ENCODE measurements around the gene PLA2G12A. TPM values are rescaled to one million over a fixed set of nuclear protein-coding genes. Genes with fewer than 3 reads are reported as not detected.
A peak's percentile ranks its signal among the peaks of the same experiment; 100 is the strongest.

PLA2G12A gene
- polyA plus RNA-seq, 3 donors = 23.8 to 44.6 (median 34.1) TPM

DNA sequence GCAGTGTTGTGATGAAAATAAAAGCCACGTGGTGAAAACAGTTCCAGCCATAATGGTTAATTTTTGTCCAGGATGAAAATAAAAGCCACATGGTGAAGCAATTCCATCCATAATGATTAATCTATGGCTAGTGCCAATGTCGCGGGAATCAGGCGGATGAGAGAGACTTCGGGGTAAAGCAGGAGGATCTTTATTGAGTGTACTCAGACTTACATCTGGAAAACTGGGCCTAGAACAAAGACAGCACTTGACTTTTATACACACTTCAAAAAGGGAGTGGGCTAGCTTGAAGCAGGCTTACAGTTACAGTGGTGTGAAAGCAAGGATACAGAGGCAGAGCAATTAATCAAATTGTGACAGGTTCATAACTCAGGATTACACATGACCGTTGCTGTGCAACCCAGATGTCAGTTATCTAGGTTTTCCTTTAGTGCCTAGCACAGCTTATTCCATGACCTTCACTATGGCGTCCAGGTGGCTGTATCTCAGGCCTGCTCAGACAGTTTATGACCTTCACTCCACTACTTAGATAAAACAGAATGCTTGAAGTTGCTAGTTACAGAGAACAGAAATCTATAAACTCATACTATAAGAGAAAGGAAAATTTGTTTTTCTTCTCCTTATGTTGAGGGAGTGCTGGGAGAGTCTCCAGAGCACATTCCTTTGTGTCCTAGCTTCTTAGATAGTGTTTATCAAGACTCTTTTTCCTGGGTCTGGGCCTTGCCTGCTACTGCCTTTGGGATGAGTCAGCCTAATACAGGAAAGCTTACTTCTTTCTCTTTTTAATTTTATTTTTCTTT, 5.9 kb upstream of the PLA2G12A start:
- DNase-seq = no peak

DNA sequence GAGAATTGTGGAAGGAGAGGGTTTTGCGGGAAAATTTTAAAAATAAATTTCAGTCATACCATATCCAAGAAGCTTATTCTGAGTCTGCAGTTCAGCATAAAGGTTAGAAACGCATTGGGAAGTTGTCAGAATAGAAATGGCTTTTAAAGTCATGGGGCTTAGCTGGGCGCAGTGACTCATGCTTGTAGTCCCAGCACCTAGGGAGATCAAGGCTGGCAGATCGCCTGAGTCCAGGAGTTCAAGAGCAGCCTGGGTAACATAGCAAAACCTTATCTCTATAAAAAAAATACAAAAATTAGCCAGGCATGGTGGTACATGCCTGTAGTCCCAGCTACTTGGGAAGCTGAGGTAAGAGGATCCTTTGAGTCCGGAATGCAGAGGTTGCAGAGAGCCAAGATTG, 3.9 kb upstream of the PLA2G12A start:
- no peak for DNase-seq

DNA sequence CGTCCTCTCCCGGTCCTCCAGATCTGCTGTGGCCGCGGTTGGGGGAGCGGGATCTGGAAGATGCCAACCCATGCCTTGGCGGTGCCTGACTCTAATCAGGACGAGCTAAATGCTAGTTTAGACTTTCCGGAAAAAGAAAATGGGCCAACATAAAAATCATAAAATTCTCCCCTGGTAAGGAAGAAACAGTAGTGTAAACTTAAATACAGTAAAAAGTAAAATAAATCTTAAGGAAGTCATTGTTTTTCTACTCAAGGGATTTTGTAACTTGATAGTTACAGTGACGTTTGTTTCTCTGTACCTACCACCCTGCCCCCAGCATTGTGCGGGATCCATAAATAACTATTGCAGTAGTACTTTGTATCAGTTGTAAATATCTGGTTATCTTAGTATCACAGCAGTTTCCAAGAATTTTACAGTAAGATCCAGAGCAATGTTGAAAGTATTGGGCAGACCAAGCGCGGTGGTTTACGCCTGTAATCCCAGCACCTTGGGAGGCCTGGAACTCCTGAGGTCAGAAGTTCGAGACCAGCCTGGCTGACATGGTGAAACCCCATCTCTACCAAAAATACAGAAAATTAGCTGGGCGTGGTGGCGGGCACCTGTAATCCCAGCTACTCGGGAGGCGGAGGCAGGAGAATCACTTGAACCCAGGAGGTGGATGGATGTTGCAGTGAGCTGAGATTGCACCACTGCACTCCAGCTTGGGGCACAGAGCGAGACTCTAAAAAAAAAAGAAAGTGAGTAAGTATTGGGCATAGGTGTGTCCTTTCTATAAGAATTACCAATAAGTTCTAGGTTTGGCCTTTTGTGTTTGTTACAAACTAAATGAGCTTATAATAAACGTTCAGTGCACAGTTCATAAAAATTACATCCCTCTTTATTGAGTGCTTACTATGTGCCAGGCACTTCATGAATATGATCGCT, 1.0 kb upstream of the PLA2G12A start:
- DNase-seq = no peak

DNA sequence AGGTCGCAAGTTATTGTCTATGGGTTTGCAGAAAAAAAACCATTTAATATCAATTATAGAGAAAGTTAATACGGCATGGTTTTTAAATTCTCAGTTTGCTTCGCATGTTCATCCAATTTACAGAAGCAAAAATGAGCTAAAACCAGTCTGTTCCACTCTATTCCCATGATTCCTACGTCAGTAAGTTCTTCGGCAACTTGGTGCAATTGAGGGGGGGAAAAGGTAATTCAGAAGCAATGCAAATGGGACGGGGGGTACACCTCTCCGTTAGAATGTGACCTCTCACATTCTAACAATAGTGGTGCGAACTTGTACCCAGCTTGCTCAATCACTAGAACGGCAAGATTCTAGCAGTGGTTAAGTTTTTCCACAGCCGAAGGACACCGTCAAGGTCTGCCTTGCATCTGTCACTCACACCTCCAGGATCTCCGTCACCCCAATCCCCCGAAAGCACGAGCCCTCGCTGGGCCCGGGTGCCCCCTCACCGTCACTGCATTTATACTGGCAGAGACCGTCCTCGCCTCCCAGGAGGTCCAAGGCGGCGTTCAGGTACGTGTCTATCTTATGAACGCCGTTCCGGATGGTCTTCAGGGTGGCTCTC, 653 bp downstream of the PLA2G12A start:
- DNase-seq = peak; percentile 27

DNA sequence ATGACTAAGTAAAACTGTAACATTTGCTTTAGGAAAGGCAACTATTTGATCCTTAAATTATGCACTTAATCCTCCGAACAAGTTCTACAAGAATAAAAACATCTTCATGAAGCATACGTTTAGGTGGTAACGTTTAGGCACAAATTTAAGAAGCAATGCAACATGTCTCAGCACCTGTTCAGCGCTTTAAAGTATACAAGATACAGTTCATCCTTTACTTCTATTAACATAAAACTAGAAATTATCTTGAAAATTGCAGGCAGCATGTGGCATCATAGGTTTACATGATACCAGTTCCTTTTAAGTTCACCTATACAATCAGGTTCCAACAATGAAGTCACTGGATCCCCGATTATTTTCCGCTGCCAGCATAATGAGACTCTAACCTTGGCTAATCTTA, 1.5 kb downstream of the PLA2G12A start:
- no peak for DNase-seq

DNA sequence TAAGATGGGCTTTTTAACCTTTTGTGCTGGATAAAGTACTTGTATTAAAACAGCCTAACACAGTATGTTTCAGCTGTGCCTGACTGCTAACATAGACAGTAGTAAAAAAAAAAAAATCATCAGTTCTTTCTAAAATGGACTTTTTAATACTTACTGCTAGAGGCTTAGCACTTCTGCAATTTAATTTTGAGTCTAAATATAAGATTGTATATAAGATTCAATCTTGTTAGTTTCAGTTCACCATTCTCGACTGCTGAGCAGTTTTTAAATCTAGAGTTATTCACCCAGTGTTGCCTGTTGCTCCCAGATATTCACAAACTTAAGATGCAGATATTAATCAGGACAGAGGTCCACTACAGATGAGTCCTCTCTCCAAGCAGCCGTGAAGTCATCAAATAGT, 6.8 kb downstream of the PLA2G12A start:
- no peak for DNase-seq

DNA sequence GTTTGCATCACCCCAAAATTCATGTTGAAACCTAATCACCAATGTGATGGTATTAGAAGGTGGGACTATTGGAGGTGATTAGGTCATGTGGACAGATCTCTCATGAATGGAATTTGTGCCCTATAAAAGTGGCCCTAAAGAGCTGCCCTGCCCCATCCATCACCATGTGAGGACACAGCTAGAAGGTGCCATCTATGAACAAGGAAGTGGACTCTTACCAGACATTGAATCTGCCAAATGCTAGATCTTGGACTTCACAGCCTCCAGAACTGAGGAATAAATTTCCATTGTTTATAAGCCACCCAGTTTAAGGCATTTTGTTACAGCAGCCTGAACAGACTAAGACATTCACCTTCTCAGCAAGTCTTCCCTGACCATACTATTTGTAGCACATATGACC, 7.5 kb downstream of the PLA2G12A start:
- no peak for DNase-seq

DNA sequence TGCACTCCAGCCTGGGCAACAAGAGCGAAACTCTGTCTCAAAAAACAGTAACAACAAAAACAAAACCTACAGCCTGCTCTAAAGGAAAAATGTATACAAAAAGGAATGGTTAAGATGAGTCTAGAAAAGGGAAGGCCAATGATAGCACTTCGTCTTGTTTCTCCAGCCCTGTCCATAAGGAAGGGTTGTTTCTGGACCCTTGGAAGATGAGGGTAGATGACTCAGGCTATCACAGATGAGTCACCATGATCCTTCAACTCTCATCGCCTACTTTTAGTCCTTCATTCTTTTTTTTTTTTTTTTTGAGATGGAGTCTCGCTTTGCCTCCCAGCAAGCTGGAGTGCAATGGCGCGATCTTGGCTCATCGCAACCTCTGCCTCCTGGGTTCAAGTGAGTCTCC, 8.8 kb downstream of the PLA2G12A start:
- DNase-seq = no peak

DNA sequence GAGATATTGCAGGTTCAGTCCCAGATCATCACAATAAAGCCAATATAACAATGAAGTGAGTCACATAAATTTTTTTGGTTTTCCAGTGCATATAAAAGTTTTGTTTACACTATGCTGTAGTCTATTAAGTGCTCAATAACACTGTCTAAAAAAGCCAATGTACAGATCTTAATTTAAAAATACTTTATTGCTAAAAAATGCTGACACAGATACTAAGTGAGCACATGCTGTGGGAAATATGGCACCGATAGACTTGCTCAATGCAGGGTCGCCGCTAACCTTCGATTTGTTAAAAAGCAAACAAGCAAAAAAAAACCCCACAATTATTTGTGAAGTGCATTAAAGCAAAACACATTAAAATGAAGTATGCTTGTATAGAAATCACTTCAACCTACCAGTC, 10.3 kb downstream of the PLA2G12A start:
- no peak for DNase-seq

DNA sequence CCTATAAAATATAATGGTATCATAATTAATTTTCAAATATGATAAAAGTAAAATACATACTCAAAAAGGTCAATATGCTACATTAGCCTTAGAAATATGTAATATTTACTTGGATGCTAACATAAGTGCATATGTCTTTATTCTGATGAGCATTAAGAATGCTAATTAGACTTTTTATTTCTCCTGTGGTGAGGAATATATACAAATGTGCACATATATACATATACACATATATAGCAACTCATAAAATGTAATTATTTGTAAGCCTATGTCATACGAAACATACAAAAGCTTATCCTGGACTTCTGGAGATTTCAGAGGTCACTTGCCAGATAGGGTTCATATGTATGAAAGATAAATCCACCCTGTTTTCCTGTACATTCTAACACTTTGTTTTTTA, 11.1 kb downstream of the PLA2G12A start:
- DNase-seq = no peak

DNA sequence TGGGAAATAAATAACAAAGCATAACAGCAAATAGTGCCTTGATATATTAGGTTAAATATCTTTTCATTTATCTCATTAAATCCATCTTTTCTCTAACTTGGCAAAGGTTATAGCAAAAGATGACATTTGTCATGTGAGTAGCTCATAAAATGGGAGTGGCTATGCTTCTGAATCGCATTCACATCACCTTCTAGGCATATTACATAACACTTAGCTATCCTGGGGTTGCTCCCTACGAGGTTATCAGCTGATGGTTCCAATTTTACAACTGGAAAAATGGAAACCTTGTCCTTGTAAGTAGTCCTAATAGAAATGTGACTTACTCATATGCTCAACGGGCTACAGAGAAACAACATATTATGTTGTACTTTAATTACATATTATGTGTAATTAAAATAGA, 16.4 kb downstream of the PLA2G12A start:
- DNase-seq = no peak

DNA sequence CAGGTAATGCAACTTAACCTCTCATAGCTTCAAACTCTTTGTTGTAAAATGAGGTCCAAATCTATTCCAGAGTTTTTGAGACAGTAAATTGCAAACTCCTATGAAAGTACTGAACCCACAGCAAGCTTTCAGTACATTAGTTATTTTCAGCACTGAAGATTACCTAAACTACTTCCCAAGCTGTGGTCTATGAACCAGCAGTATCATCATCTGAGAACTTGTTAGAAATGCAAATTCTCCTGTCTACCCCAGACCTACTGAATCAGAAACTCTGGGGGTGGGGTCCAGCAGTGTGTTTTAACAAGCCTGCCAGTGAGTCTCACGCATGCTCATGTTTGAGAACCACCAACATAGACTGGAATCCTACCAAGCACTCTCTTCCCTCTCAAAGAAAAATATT, 20.9 kb downstream of the PLA2G12A start:
- no peak for DNase-seq

DNA sequence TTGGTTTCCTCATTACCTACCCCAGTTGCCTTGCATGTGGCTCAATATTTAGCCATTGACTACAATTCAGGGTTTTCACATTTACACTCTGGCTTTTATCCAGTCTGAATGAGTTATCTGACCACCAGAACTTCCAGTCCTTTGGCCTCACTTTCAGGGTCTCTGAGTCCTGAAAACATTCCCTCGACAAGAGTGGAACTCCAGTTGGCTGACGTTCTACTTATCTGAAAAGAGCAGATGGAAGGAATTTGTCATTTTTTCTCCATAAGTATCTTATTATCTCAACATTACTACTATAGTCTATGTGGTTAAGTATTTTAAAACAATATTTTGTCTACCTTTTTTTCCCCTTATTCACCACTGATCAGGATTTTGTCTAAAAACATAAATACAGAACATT, 21.4 kb downstream of the PLA2G12A start:
- DNase-seq = no peak

DNA sequence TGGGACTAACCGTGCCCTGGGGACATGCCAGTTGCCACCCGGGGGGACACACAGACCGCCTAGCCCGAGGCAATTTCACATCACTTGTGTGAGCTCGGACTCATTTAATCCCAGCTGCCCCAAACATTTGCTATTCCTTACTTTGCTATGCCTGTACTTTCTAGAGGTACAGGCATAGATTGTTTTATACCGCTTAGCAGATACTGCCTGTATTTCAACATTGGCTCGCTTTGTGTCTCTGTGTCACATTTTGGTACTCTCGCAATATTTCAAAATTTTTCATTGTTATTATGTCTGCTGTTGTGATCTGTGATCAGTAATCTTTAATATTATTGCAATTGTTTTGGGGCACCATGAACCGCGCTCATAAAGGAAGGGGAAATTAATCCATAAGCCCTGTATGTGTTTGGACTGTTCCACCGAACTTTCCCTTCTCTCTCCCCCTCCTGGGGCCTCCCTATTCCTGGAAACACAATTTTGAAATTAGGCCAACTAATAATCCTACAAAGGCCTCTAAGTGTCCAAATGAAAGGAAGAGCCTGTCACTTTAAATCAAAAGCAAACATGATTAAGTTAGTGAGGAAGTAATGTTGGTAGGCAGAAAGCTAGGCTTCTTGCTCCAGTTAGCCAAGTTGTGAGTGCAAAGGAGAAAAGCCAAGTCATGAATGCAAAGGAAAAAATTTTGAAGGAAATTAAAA, 26.1 kb downstream of the PLA2G12A start:
- DNase-seq = peak; percentile 49

DNA sequence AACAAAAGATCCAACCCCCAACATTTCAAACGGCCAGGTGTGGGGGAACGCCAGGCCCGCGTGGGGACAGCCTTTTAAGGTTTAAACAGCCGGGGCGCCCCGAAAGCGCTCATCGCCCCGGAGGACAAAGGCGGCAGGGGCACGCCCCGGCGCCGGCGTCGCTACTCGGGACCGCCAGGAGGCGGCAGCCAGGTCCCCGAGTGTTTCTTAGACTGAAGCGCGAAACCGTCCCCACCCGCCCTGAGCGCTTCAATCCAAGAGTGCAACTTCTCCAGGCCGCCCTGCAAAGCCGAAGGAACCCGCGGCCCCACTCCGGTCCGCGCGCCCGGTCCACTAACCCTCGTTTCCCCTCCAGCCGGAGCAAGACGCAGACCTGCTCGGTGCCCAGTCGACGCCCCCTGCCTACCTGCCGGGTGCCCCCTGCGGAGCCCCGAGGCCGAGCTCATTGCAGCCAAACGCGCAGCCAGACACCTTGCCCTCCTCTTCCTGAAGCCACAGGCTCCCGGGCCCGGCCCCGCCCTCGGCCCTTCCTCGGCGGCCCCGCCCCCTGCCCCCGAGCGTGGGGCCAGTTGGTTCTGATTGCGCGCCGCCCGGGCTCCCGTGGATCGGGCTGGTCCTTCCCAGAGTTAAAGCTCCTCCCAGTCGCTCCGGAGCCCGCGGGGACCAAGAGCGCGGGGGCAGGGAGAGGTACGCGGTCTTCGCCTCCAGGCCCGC, 26.8 kb downstream of the PLA2G12A start, which contains the start of gene CASP6:
TSS of gene CASP6 (minus strand) at position 496 of the 714 bp plus-strand sequence. CDS start at position 446, 50 bp downstream.
- peak; percentile 81 for DNase-seq

DNA sequence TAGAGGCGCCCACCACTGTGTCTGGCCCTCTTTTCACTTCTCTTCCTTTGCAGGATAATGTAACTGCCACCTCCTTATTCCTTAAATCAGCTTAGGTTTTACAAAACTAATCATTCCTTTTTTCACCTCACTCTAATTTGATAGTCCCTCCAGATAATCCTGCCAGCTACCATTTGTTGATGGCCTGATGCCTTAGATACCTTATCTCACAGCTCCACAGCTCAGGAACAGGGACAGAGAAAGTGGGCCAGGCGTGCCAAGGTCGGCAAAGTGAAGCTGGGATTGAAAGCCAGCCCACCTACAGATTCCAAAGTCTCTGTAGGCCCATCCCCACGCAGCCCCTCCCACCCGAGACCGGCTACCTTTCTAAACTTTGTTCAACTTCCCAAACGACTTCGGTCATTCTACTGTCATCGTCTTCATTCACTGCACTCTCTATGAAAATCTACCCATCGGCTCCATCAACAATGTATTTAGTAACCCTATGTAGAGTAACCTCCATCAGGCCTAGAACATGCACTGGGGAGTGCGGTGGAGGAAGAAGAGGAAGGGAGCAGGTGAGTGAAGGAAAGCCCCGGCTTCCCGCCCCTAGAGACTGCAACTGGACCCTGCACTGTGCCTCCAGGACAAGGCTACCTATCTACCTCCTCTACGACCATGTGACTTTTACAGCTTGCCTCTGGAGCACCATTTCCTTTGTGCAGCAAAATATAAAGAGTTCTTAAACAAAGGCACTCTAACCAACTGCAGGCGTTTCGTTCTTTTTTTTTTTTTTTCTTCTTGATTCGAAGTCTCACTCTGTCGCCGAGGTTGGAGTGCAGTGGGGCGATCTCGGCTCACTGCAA, 28.1 kb downstream of the PLA2G12A start:
- peak; percentile 12 for DNase-seq

DNA sequence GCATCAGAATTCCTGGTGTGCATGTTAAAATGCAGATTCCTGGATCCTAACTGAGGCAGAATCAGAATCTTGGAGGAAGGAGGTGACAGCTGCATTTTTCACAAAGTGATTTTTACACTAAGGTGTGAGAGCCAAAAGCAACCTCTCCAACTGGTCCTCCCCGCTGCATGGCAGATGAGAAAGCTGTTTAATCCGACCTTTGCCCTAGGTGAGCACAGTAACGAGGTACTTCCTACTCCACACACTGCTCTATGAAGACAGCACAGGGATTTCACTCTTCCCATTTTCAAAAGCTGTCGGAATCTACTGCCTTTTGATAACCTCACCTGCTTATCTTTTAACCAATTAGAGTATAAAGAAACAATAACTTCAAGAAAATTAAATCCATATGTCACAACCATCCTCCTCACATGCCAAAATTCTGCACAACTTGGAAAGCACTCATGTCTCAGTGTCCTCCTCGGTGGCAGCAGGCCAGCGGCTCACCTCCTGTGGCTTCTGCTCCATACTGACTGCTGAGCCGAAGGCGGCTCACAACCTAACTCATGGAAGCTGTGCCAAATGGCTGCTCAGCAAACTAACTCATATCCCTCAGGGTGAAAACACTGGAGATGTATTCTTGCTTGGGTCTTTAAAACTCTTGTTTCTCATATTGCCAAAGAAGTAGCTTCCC, 30.2 kb downstream of the PLA2G12A start:
- DNase-seq = no peak

DNA sequence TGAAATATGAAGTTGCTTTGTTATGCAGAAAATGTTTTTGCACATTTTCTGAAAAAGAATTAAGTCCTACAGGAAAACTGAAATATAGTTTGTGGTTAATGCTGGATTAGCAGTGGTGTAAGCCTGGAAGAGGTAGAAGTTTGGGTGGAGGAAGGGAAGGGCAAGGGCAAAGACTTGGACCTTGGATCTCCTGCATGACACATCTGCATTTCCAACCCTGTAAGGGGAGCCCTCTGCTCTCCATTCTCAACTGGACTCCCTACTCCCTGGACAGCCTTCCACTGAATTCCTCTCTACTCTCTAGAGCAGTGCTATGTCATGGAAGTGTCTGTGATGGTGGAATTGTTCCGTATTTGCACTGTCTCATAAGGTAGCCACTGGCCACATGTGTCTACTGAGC, 31.2 kb downstream of the PLA2G12A start:
- no peak for DNase-seq

DNA sequence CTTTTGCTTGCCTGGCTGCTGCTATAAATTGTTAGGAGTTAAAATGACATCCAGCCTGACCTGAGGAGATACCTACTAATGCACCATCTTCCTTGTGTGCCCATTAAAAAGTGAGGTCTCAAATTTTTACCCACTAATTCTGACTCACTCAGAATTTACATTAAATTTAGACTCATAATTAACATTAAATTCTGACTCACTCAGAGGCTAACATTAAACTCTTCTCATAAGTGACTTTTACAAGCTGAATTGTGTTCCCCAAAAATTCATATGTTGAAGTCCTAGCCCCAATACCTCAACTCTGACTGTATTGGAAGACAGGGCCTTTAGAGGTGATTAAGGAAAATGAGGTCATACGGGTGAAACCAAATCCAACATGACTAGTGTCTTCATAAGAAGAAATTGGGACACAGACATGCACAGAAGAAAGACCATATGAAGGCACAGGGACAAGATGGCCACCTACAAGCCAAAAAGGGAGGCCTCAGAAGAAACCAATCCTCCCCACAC, 38.4 kb downstream of the PLA2G12A start:
- no peak for DNase-seq
